Thoracic aorta (tissue), 2 donors: Measurements from ENCODE around the gene ZNF609. TPM values are rescaled to one million over a fixed set of nuclear protein-coding genes. Genes with fewer than 3 reads are reported as not detected.

ENCODE experiments used
- ATAC-seq: fragments of 150-250 bp; one replicate; pipeline ENCODE4 v1.8.0; 2017; ENCODE audit warnings: low read depth; ENCODE audit not compliant: insufficient number of reproducible peaks, low FRiP score
- DNase-seq: peaks from one replicate; pipeline ENCODE4 v3.0.0-alpha.2; 2020; ENCODE audit warnings: low spot score
- H3K27ac ChIP-seq, 2 donors: fragments of 200-600 bp; sonication (generic); 1 replicate in 1 of 2; 2 replicates in 1 of 2; pipeline ENCODE4 v1.5.1; 2016; ENCODE audit warnings: mild to moderate bottlenecking in 2 of 2, moderate library complexity in 2 of 2
- H3K27me3 ChIP-seq: fragments of 200-600 bp; sonication (generic); replicated peaks from 2 replicates; pipeline ENCODE4 v1.6.0; 2016; ENCODE audit warnings: mild to moderate bottlenecking; ENCODE audit not compliant: insufficient read depth
- H3K36me3 ChIP-seq: fragments of 200-600 bp; sonication (generic); one replicate; pipeline ENCODE4 v1.5.1; 2016
- H3K4me1 ChIP-seq, 2 donors: fragments of 200-600 bp; sonication (generic); 1 replicate in 1 of 2; 2 replicates in 1 of 2; pipeline versions ENCODE4 v1.5.1 to v1.6.0; 2016; ENCODE audit warnings: low read depth in 2 of 2, mild to moderate bottlenecking in 1 of 2; ENCODE audit not compliant: control insufficient read depth in 1 of 2
- H3K4me3 ChIP-seq: fragments of 200-600 bp; sonication (generic); 2 replicates; pipeline ENCODE4 v1.5.1; 2016; ENCODE audit warnings: mild to moderate bottlenecking
- H3K9me3 ChIP-seq: fragments of 200-600 bp; sonication (generic); 2 replicates; pipeline ENCODE4 v1.5.1; 2016
- CTCF ChIP-seq: fragments of 200-600 bp; sonication (generic); IDR thresholded peaks from one replicate; pipeline ENCODE4 v1.5.1; 2019; ENCODE audit warnings: antibody characterized with exemption
- total RNA-seq, 2 donors: library from RNA; depleted of rRNA; stranded (reverse); fragments of >200 nt; gene quantifications; one replicate each; pipeline versions ENCODE4 v1.1.0 to v1.2.3, GENCODE V29; 2016

Gene ZNF609
- total RNA-seq, 2 donors from 2014 or later: 25.2 to 38.8 TPM

DNA sequence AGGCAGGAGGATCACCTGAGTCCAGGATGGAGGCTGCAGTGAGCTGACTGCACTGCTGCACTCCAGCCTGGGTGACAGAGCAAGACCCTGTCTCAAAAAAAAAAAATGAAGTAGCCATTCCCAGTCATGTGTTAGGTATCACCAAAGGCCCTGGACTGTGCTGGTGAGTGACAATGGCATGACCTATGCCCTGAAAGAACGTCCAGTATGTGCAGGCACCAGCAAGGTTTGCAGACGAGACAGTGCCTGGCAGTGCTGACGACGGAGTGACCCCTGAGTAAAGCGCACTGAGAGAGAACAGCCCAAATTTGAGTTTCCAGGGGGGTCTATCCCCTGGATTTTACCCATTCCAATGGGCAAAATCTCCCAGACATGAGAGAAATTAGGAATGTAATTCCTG is 269.8 kb downstream of the ZNF609 start:
- Histone ChIP-seq H3K9me3 (no peaks in the 10 kb centered on the region), H3K4me1 (peaks cover 0 to 6% of the 10 kb centered on the region in 2 donors), H3K4me3 (no peak overlapping the region), H3K27me3 (no peaks in the 10 kb centered on the region), H3K36me3 (no peaks in the 10 kb centered on the region), H3K27ac (no peak overlapping the region)
- no peak for TF ChIP-seq CTCF
- no peak for DNase-seq
- no peak for ATAC-seq

GRCh38 chr15:64731012-64731804 is 270.8 kb downstream of the ZNF609 start:
- H3K27me3 ChIP-seq: no peaks in the 10 kb centered on the region
- H3K4me1 ChIP-seq: peaks cover 0 to 6% of the 10 kb centered on the region in 2 donors
- H3K4me3 ChIP-seq: no peak overlapping the region
- H3K9me3 ChIP-seq: no peaks in the 10 kb centered on the region
- DNase-seq: peak; percentile 28
- no peaks in the 10 kb centered on the region for H3K36me3 ChIP-seq
- no peak overlapping the region for H3K27ac ChIP-seq
- peak; percentile 88 for TF ChIP-seq CTCF
- ATAC-seq: peak; percentile 54

- no peaks in the 10 kb centered on the region for H3K27me3 ChIP-seq
- no peak for TF ChIP-seq CTCF
- H3K4me1 ChIP-seq: peaks cover 0 to 6% of the 10 kb centered on the region in 2 donors
- H3K9me3 ChIP-seq: no peaks in the 10 kb centered on the region
- no peak overlapping the region for H3K27ac ChIP-seq
- ATAC-seq (no peak), DNase-seq (no peak)
- no peaks in the 10 kb centered on the region for H3K36me3 ChIP-seq
- H3K4me3 ChIP-seq: no peak overlapping the region
Measured at GRCh38 chr15:64731805-64732151, 271.4 kb downstream of the ZNF609 start.

DNA sequence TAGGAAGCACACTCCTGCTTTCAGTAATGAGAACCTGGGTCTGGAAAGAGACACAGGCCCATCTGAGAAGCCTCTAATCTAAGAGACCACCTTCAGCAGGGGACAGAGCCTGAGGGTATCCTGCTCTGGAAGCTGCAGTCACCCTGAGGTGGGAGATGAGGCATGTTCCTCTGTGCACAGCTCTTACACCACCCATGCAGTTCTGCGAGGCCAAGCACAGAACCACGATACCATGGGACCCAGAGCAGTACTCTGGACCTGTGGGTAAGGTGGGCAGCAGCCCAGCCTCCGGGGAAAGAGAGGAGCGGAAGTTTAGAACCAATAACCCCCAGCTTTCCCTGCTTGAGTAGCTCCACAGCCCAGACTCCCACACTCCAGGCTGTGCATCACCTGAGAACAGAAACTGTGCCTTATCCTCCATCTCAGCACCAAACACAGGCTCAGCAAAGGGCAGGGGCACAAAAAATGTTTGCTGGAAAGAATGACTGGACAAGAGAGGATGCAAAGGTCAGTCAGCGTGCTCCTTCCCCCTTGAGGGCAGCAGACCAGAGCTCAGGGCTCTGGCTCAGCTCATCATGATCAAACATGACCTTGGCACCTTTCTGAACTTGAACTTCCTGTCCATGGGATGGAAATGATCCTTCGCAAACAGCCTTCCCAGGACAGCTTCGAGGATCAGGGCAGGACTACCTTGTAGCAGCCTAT is 271.9 kb downstream of the ZNF609 start:
- ATAC-seq (no peak), DNase-seq (no peak)
- Histone ChIP-seq H3K36me3 (no peaks in the 10 kb centered on the region), H3K9me3 (no peaks in the 10 kb centered on the region), H3K27ac (no peak overlapping the region), H3K27me3 (no peaks in the 10 kb centered on the region), H3K4me3 (no peak overlapping the region), H3K4me1 (peaks cover 0 to 6% of the 10 kb centered on the region in 2 donors)
- TF ChIP-seq CTCF: no peak

Other genes with a start within 250 kb of the ZNF609 start
- gene CSNK1G1, start 104.4 kb upstream of the ZNF609 start, total RNA-seq: 10 to 100 TPM in 1 of 2 donors, 1 to 10 TPM in 1; 9.3 to 11.8 TPM
- not detected for gene PCLAF, start 79.1 kb upstream of the ZNF609 start, total RNA-seq
- gene TRIP4, start 72.7 kb upstream of the ZNF609 start, total RNA-seq: 10 to 100 TPM; 11.5 to 29.9 TPM